GM12873 (cell line): ENCODE data around the gene NHP2.

ENCODE experiments used
- TF ChIP-seq, protein P1 (sequence below): IDR thresholded peaks from 2 replicates; pipeline ENCODE4 v1.5.1; 2012; ENCODE audit warnings: low read depth, mild to moderate bottlenecking, moderate library complexity, low read length, control low read depth; ENCODE audit not compliant: insufficient read depth; ENCODE audit errors: missing control alignments

The NHP2 gene

DNA sequence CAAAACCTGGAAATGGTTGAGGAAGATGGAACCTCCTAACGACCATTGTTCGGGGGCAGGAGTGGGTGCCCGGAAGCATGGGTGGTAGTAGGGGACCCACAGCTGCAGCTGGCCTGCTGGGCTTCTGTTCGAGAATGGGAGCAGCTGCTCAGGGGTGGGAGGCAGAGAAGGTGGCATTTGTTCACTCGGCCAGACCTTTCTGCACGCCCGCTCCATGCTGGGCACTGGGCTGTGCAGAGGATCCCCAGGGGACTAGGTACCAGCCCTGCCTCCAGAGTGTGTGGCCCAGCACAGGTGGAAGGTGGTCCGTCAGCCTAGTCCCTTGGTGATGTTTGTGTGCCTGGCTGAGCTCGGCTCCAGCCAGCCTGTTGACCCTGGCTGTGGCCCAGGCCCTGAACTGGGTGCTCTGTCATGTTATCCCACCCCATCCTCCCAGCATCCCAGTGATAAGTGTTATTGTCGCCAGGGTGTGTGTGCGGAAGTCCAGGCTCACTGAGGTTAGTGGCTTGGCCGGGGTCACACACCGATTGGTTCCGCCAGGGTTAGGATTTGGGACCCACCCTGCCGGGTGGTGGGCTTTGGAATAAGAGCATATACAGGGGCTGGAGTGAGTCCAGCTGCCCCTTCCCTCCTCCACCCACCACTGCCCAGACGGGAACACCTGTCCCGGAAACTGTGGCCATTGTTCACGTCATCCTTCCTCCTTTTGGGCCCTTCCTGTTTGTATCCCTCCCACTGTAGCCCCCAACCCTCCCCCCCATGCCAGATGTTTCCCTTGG lies 35.6 kb downstream of the NHP2 start:
- TF ChIP-seq, protein P1, sequence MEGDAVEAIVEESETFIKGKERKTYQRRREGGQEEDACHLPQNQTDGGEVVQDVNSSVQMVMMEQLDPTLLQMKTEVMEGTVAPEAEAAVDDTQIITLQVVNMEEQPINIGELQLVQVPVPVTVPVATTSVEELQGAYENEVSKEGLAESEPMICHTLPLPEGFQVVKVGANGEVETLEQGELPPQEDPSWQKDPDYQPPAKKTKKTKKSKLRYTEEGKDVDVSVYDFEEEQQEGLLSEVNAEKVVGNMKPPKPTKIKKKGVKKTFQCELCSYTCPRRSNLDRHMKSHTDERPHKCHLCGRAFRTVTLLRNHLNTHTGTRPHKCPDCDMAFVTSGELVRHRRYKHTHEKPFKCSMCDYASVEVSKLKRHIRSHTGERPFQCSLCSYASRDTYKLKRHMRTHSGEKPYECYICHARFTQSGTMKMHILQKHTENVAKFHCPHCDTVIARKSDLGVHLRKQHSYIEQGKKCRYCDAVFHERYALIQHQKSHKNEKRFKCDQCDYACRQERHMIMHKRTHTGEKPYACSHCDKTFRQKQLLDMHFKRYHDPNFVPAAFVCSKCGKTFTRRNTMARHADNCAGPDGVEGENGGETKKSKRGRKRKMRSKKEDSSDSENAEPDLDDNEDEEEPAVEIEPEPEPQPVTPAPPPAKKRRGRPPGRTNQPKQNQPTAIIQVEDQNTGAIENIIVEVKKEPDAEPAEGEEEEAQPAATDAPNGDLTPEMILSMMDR, result no peak

DNA sequence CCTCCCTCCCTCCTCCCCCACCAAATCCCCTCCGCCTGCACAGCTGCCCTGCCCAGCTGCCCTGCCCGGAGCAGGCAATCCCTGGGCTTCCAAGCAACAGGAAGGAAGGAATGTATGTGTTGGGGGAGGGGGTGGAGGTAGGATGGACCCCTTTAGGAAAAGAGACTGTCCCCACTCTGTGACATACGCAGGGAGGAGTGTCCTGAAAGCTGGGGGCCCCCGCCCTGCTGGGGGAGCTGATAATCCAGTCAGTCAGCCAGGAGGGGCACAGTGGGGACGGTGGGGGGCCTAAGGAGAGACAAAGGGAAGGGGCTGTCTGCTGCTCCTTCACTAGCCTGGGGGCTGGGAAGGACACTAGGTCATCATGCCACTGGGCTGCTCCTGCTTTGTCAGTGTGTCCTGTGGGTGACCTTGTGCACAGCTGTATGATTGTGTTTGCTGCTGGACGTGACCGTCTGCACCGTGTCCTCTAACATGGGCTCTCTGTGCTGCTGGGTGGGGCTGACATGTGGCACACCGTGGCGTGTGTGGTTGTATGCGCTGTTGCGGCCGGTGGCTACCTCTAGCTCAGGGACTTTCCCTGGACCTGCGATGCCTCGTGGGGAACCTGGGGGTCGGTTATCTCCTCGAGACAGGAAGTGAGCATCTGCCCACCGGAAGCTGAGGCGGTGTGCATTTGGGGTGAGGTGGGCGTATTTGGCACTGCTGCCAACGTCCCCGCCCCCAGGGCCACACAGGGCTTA lies 37.4 kb downstream of the NHP2 start:
- TF ChIP-seq, protein P1, result no peak

DNA sequence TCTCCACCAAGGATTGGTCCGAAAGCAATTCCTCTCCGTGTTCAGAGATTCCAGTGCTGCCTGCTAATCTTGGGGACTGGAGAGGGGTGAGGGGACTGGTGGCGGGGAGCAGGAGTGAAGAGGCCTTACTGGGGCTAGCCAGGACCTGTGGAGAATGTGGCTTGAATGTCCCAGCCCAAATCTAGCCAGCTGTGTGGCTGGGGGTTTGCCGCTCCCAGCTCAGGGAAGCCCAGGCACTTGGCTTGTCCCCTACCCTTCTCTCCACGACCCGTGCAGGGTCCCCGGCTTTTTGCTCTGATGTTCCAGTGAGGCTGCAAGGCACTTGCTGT lies 37.9 kb downstream of the NHP2 start:
- TF ChIP-seq, protein P1, result no peak

DNA sequence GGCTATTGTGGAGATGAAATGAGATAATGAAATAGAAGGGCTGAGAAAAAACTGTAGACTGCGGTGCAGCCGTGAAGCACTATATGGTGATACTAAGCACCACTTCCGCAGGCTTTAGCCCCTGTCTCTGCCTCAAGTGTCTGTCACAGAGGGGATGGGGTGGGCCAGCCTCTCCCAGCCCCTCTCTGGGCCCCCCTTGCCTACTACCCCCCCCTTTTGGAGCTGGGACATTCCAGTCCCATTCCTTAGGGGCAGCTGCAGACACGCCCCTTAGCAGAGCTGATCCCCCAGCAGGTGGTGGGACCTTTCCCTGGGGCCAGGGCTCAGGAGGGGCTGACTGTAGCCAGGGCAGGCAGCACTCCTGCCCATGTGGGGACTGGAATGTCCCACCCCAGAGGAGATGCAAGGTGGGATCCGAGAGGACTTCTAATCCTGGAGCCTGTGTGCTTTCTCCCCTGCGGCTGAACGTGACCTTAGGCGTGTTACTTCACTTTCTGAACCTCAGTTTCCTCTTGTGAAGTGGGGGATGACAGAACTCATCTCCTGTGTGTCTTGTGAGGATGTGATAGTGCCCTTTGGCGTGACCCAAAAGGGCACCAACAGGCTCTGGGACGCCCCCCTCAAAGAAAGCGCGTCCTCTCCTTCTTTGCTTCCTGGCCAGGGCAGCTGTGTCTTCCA lies 38.4 kb downstream of the NHP2 start:
- TF ChIP-seq, protein P1, result no peak

DNA sequence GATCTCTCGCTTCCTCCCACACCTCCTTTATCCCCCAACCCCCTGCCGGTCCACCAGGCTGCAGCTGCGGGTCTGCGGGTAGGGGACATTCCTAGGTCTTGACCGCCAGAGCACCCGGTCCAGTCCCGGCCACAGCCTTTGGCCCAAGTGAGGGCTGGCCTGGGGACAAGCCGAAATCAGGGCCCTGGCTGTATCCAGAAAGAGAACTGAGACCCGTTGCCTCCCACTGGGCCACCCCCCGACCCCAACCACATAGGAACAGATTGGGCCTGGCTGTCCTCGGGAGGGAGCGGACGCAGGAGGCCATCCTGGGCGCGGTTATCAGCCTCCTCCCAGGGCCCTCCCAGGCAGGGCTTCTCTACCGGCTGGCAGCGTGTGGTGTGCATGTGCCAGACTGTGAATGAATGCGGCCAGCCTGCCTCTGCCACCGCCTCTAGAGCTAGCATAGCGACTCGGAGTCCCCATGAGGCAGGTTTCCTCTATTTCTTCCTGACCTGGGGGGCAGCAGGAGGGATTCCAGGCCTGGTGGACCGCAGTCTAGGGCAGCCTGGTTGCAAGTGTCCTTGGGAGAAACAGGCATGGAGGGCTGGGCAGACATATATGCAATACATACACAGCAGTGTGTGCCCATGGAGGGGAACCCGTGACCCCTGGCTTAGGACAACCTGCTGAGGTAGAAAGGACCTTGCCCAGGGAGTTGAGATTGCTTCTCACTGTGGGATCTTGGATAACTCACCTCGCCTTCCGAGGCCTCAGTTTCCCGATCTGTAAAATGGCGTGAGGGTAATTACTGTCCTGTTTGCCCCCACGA lies 39.2 kb downstream of the NHP2 start:
- TF ChIP-seq, protein P1, result no peak

DNA sequence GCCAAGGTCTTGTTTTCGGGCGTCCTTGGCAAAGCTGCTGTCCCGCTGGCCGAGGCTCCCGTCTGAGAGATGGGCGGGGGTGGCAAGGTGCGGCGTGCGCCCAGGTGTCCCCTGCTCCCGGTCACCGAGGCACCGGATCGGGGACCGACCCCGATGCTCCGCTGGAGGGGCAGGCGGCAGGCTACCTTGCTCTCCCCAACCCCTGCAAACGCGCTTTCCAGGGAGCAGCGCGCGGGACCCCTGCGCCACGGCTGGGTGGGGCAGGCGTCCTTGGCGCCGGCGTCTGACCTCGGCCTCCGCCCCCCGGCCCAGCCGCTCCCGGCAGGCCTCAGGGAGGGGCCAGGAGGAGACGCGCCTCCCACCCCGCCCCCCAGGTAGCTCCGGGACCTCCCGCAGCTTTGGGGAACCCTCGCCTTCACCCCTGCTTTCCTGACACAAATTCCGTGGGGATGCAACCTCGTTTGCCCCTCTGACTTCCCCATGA lies 39.8 kb downstream of the NHP2 start:
- TF ChIP-seq, protein P1, result no peak
